ENCODE data around the gene COL23A1.
A peak's percentile ranks its signal among the peaks of the same experiment; 100 is the strongest.

COL23A1 gene

GRCh38 chr5:178531786-178532185, 58.4 kb downstream of the COL23A1 start:
- ChIA-PET CTCF (no interaction called here), POLR2A (no interaction called here)
- Histone ChIP-seq H3K4me3 (ENCODE audit: low read depth, low read length) (no peak overlapping the region), H3K9me3 (ENCODE audit: control insufficient read depth, insufficient read depth, low read depth, low read length) (no peaks in the 10 kb centered on the region), H3K36me3 (ENCODE audit: control insufficient read depth in 2 of 2, insufficient read depth in 1 of 2, low read length in 2 of 2) (no peaks in the 10 kb centered on the region), H3K27ac (ENCODE audit: extremely low read depth, low read depth, low read length) (no peak overlapping the region), H3K4me1 (ENCODE audit: control insufficient read depth, insufficient read depth, low read length) (no peaks in the 10 kb centered on the region)
- TF ChIP-seq PRDM10 (tag by site-specific recombination; IDR thresholded peaks at IDR 0.05): no peak
- no peak for TF ChIP-seq TCF7L2 (IDR thresholded peaks at IDR 0.05; ENCODE audit: borderline replicate concordance, low read depth, low read length)
- no peak for TF ChIP-seq GLI2 (tag by site-specific recombination; IDR thresholded peaks at IDR 0.05; ENCODE audit: borderline replicate concordance, low read depth)
- TF ChIP-seq ZSCAN16 (tag by site-specific recombination; IDR thresholded peaks at IDR 0.05): no peak
- no peak for TF ChIP-seq CTCF (tag by site-specific recombination; IDR thresholded peaks at IDR 0.05)
- TF ChIP-seq SETDB1 (IDR thresholded peaks at IDR 0.05; ENCODE audit: insufficient read length, low read length): no peak
- TF ChIP-seq ZNF747 (tag by site-specific recombination; IDR thresholded peaks at IDR 0.05): no peak
- TF ChIP-seq ZNF24 (tag by site-specific recombination; IDR thresholded peaks at IDR 0.05): no peak
- TF ChIP-seq ZFHX2 (tag by site-specific recombination; conservative IDR thresholded peaks at IDR 0.05): no peak

GRCh38 chr5:178530526-178530925, 59.7 kb downstream of the COL23A1 start:
- POLR2A ChIA-PET: no interaction called here
- no peak overlapping the region for H3K4me3 ChIP-seq (ENCODE audit: low read depth, low read length)
- no peaks in the 10 kb centered on the region for H3K4me1 ChIP-seq (ENCODE audit: control insufficient read depth, insufficient read depth, low read length)
- H3K27ac ChIP-seq (ENCODE audit: extremely low read depth, low read depth, low read length): no peak overlapping the region
- no peak for TF ChIP-seq ZNF112 (tag by site-specific recombination; IDR thresholded peaks at IDR 0.05)
- no peak for TF ChIP-seq HOXA7 (CRISPR knock-in tag; IDR thresholded peaks at IDR 0.05; ENCODE audit: borderline replicate concordance)
- no peak for TF ChIP-seq KLF10 (tag by site-specific recombination; IDR thresholded peaks at IDR 0.05)
- no peak for TF ChIP-seq ZNF621 (tag by site-specific recombination; IDR thresholded peaks at IDR 0.05)
- no peak for TF ChIP-seq ZNF701 (tag by site-specific recombination; IDR thresholded peaks at IDR 0.05)
- no peaks in the 10 kb centered on the region for H3K9me3 ChIP-seq (ENCODE audit: control insufficient read depth, insufficient read depth, low read depth, low read length)
- CTCF ChIA-PET: interaction anchor here (0.8 kb wide), 1 partner anchor 1179 kb away, joined by 3 read pairs; no protein-coding TSS in a partner anchor
- no peaks in the 10 kb centered on the region for H3K36me3 ChIP-seq (ENCODE audit: control insufficient read depth in 2 of 2, insufficient read depth in 1 of 2, low read length in 2 of 2)

GRCh38 chr5:178529080-178529479, 61.1 kb downstream of the COL23A1 start:
- no peaks in the 10 kb centered on the region for H3K4me1 ChIP-seq (ENCODE audit: control insufficient read depth, insufficient read depth, low read length)
- no peak for TF ChIP-seq ZBTB17 (tag by site-specific recombination; IDR thresholded peaks at IDR 0.05)
- TF ChIP-seq ZSCAN4 (tag by site-specific recombination; IDR thresholded peaks at IDR 0.05): no peak
- TF ChIP-seq ZFHX2 (tag by site-specific recombination; conservative IDR thresholded peaks at IDR 0.05): 0 out of 2 replicates have a peak, but pooled peaks have one; percentile 36
- ChIA-PET CTCF (interaction anchor here (0.6 kb wide), 1 partner anchor 23 kb away, joined by 3 read pairs; no protein-coding TSS in a partner anchor), POLR2A (no interaction called here)
- no peaks in the 10 kb centered on the region for H3K9me3 ChIP-seq (ENCODE audit: control insufficient read depth, insufficient read depth, low read depth, low read length)
- H3K4me3 ChIP-seq (ENCODE audit: low read depth, low read length): no peak overlapping the region
- H3K27ac ChIP-seq (ENCODE audit: extremely low read depth, low read depth, low read length): no peak overlapping the region
- no peaks in the 10 kb centered on the region for H3K36me3 ChIP-seq (ENCODE audit: control insufficient read depth in 2 of 2, insufficient read depth in 1 of 2, low read length in 2 of 2)

Measured in HEK293 (cell line).